ENCODE results near the gene ZFYVE1.
A peak's percentile ranks its signal among the peaks of the same experiment; 100 is the strongest.
"Not testable (repeated sequence)": the region's sequence is repeated elsewhere in the genome, so short reads cannot be mapped to it uniquely, and the experiment has no call there.

ZFYVE1 gene

GRCh38 chr14:72957213-72957612, 69.7 kb downstream of the ZFYVE1 start:
- no peak for DNase-seq (ENCODE audit: low spot score)

- not testable (repeated sequence) for DNase-seq (ENCODE audit: low spot score)
Measured at GRCh38 chr14:72956741-72957140, 70.2 kb downstream of the ZFYVE1 start.

- DNase-seq (ENCODE audit: low spot score) = no peak
Measured at GRCh38 chr14:72952171-72952570, 74.7 kb downstream of the ZFYVE1 start.

GRCh38 chr14:72948481-72949138, 78.3 kb downstream of the ZFYVE1 start:
- peak; percentile 62 for DNase-seq (ENCODE audit: low spot score)

DNA sequence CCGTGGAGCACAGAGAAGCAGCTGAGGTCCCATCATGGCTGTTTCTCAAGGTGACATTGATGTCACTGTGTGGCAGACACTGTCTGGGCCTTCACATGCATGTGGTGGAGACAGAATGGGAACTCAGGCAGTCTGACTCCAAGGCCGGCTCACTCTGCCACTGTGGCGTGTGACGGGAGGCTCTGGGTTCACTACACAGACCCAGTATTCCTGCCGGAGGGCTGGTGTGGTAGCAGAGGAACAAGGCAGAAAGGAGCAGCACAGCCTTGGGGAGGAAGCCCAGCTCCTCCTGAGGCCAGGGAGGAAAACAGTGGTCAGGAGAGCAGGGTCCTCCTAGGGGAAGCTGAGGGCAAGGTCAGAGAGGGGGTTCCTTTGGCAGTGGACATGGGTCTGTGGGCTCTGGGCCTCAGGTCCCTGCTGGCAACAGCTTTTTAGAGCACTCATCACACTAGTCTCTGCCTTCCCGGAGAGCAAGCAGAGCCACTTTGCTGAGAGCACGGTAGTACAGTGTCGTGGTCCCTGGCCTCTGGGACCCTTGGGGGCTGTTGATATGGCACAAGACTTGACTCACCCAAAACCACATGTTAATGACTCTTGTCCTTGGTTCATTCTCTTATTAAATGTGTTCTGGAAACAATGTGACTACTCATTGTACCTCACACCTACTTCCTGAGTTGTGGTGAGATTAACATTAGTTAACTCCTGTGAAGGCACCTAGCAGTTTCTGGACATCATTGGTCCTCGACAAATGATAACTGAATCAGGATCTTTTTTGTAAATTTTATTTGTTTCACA, 79.3 kb downstream of the ZFYVE1 start:
- no peak for DNase-seq (ENCODE audit: low spot score)

GRCh38 chr14:72946491-72946890, 80.4 kb downstream of the ZFYVE1 start:
- DNase-seq (ENCODE audit: low spot score) = no peak

DNA sequence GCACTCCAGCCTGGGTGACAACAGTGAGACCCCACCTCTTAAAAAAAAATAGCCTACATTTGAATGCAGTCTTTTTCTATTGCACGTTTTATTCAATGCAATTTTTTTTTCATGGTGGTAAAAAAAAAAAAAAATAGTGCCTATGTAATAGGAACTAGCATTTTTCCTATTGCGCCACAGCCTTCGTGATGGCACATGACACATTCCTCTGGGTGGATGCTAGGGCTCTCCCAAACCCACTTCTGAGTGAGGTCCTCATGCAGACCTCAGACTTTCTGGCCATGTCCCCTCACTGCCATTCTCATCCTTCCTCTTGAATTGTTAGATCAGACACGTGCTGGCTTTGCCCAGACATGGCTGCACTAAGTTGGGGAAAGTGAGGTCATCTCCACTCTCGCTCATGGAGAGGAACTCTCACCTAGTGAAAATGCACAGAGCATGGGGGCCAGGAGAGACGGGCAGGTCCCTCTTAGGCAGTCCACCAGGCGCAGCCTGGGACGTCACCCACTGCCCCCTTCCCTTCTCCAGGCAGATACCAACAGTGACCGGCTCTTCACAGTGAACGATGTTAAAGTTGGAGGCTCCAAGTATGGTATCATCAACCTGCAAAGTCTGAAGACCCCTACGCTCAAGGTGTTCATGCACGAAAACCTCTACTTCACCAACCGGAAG, 81.4 kb downstream of the ZFYVE1 start:
- no peak for DNase-seq (ENCODE audit: low spot score)

- DNase-seq (ENCODE audit: low spot score) = no peak
Measured at GRCh38 chr14:72943876-72944430, 83.0 kb downstream of the ZFYVE1 start.

DNA sequence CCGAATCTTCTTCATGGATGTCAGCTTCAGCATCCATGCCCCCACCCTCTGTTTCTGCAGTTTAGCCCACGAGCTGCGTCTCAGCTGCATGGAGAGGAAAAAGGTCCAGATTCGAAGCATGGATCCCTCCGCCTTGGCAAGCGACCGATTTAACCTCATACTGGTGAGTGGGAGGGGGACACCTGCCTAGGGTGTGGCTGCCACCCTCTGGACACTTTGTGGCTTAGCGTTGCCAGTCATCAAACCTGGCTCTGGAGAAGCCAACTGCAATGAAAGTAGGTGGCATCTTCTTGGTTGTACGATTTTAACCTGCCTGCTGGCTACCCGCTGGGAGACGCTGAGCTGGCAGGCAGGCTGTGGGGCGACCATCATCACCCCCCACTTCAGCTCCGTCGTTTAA, 84.0 kb downstream of the ZFYVE1 start:
- DNase-seq (ENCODE audit: low spot score) = no peak

DNA sequence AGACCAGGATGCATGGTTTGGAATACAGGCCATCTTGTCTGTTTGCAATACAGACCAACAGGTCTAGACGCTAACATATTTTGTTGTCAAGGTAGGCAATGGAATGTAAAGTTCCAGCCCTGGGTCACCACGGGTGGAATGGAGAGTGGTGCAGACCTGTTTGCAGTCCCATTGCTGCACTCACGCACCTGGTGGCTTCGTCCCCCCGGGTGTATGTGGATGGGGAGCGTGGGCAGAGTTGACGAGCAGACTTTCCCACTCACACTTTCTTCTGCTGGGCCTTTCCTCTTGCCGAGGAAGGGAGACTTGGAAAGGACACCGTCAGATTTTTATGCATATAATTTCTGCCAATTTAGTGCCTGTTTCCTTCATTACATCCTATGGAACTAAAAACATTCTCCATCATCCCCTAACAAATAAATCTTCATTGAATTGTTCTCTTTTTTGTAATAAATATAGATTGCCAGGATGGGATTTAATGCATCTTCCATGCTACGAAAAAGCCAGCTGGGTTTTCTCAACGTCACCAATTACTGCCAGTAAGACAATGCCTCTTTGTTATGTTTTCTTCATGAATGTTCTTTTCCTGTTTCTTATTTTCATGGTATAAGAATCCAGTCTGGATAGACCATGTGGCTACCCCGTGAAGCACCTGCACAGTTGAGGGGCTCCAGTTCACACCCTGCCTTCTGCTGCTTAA, 85.5 kb downstream of the ZFYVE1 start:
- DNase-seq (ENCODE audit: low spot score) = no peak

DNA sequence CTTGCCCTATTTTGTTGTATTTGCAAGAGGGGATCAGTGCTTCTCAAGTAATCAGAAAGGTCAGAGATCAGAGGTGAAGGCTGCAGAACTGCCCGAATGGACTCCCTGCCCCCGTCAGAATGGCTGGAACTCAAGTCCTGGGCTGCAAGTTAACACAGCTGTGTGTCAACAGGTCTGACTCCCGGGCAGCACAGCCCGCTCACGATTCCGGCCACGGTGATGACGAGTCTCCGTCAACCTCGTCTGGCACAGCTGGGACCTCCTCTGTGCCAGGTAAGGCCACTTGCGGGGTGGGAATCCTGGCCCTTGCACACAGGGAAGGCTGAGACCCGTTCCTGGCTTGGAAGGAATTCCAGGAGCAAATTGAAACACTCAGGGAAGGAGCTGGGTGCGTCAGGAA, 87.3 kb downstream of the ZFYVE1 start:
- DNase-seq (ENCODE audit: low spot score) = no peak

DNA sequence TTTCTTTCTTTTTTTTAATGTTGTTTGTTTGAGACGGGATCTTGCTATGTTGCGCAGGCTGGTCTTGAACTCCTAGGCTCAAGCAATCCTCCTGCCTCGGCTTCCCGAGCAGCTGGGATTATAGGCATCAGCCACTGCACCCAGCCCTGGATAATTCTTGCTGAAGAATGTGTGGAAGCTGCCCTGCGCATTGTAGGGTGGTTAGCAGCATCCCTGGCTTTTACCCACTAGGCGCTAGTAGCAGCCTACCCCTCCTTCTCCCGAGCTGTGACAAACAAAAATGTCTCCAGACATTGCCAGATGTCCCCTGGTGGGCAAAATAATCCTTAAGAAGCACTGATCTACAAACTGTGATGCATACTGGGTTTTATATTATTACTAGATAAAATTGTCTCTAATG, 94.0 kb downstream of the ZFYVE1 start:
- DNase-seq (ENCODE audit: low spot score) = no peak

- no peak for DNase-seq (ENCODE audit: low spot score)
Measured at GRCh38 chr14:72929316-72930080, 97.4 kb downstream of the ZFYVE1 start.

DNA sequence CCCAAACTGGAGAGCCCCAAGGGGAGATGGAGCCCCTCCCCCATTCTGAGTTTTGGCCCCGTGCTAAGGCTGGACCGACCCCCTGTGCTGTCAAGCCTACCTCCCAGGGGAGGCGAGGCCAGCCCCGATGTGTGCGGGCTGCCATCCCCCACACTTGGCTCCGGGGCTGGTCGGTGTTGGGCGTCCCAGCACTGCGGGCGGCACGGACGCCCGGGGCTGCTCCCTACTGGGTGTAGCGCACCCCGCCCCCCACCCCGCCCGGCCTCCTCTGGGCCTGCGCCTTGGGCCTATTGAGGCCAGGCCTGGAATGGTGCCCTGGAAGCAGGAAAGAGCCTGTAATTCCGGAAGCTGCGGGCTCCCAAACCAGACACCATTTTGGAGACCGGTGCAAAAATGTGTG, 98.0 kb downstream of the ZFYVE1 start:
- no peak for DNase-seq (ENCODE audit: low spot score)

DNA sequence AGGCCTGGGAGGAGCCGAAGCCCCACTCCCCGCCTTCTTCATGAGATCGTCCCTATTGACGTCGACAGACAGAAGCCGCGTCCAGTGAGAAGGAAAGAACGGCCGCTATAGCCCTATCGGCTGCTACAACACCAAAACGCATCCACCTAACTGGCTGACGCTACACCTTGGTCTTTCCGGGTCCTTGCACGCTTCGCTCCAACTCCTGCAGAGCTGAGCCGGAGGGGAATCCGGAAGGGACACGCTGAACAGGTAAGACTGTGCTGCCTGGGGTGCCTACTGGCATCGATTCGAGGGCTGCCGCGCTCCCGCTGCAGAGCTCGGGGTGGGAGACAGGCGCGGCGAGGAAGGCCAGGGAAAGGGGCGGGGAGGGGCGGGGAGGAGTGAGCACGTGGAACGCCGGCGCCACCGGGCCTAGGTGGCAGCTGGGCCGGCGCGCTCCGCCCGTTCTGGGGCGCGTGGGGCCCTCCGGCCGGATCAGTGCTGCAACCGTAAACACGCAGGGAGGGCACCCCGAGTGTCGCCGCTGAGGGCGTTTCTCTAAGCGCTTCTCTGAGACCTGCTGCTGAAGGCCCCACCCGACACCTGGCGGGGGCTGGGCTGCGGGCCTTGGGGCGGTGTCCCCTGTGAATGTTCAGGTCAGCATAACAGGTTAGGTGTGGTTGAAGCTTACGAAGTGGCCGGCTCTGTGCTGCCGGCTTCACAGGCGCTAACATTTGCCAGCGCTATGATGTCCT, 100.4 kb downstream of the ZFYVE1 start, which contains the start of gene DCAF4:
DCAF4 (plus strand) TSS at position 173 of the 737 bp plus-strand sequence. CDS start 11,515 bp downstream, outside the sequence.
- peak; percentile 87 for DNase-seq (ENCODE audit: low spot score)

- DNase-seq (ENCODE audit: low spot score) = no peak
Measured at GRCh38 chr14:72925815-72926291, 101.1 kb downstream of the ZFYVE1 start.

- no peak for DNase-seq (ENCODE audit: low spot score)
Measured at GRCh38 chr14:72925171-72925759, 101.6 kb downstream of the ZFYVE1 start.

- peak; percentile 28 for DNase-seq (ENCODE audit: low spot score)
Measured at GRCh38 chr14:72924337-72924736, 102.6 kb downstream of the ZFYVE1 start.

DNA sequence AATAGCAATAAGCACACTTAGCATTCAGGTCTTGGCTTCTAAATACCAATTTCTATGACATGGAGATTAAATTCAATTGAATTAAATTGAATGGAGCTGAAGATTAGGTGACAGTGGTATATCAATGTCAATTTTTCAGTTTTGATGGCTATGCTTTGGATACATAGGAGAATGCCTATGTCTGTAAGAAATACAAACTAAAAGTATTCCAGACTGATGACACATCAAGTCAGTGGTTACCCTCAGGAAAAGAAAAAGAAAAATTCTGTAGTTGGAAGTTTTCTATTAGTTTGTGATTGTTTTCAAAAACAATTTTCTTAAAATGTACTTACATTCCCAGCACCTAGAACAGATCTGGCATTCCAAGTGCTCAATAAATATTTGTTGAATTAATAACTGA, 105.5 kb downstream of the ZFYVE1 start:
- no peak for DNase-seq (ENCODE audit: low spot score)

DNA sequence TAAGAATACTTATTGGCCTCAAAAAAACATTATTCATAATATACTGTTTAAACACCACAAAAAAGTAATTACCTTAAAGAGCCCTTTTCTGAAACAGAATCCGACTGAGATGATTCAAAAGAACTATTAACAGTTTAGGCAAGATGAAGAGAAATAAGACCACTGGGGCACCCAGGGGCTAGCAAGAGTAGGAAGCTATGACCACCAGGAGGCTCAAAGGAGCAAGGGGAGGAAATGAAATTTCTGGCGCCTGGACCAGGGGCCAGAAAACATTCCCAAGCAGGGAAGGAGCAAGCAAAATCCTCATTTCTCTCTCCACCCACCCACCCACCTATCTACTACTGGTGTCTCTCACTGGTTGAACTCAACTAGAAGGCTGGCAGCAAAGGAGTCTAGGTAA, 106.9 kb downstream of the ZFYVE1 start:
- no peak for DNase-seq (ENCODE audit: low spot score)

Data from hematopoietic multipotent progenitor cell treated with erythropoietin and hydrocortisone succinate and interleukin-3 and kit ligand, for 15 days (in vitro differentiated cells).